Measurements from ENCODE around the gene GNL2.
"Not testable (repeated sequence)": the region's sequence is repeated elsewhere in the genome, so short reads cannot be mapped to it uniquely, and the experiment has no call there.

The GNL2 gene

DNA sequence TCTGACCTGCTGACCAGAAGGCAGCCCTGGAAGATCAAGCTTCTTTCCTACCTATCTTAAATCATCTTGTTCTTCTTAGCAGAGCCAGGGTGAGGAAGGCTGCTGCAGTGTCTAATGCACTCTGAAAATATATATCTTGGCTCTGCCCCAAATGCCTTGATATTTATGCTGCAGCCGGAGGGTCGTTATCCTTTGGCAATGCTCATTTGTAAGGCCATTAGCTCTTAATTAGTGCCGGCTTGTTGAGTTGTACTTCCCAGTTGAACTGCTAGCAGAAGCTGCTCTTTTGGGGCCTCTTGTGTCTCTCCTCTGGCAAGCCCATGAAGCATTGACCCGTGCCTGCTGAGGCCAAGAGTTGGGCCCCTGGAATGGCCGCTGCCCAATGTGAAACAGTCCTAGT is 4.2 kb upstream of the GNL2 start:
- TF ChIP-seq, protein P1, sequence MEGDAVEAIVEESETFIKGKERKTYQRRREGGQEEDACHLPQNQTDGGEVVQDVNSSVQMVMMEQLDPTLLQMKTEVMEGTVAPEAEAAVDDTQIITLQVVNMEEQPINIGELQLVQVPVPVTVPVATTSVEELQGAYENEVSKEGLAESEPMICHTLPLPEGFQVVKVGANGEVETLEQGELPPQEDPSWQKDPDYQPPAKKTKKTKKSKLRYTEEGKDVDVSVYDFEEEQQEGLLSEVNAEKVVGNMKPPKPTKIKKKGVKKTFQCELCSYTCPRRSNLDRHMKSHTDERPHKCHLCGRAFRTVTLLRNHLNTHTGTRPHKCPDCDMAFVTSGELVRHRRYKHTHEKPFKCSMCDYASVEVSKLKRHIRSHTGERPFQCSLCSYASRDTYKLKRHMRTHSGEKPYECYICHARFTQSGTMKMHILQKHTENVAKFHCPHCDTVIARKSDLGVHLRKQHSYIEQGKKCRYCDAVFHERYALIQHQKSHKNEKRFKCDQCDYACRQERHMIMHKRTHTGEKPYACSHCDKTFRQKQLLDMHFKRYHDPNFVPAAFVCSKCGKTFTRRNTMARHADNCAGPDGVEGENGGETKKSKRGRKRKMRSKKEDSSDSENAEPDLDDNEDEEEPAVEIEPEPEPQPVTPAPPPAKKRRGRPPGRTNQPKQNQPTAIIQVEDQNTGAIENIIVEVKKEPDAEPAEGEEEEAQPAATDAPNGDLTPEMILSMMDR (IDR thresholded peaks at IDR 0.05; ENCODE audit: low read depth, low read length) = no peak
- no peak for DNase-seq (ENCODE audit: extremely low read depth, low read depth)

DNA sequence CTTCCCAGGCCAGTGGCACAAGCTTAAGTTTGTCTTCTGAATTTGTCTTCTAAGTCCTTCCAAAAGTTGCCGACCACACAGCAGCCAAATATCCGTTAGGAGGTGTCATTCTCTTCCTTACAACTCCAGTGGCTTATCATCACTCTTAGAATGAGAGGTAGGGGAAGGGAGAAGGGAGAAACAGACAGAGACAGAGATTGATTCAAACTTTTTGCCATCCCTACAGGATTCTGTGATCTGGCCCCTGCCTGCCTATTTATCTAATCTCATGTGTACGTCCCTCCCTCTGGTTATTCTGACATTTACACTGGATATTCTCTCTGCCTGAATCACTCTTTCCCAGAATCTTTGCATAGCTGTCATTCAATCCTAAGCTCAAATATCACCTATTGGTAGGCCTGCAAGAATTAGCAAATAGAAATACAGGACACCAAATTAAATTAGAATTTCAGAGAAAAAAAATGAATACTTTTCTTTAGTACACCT is 488 bp upstream of the GNL2 start:
- TF ChIP-seq, protein P1 (IDR thresholded peaks at IDR 0.05; ENCODE audit: low read depth, low read length) = no peak
- no peak for DNase-seq (ENCODE audit: extremely low read depth, low read depth)

DNA sequence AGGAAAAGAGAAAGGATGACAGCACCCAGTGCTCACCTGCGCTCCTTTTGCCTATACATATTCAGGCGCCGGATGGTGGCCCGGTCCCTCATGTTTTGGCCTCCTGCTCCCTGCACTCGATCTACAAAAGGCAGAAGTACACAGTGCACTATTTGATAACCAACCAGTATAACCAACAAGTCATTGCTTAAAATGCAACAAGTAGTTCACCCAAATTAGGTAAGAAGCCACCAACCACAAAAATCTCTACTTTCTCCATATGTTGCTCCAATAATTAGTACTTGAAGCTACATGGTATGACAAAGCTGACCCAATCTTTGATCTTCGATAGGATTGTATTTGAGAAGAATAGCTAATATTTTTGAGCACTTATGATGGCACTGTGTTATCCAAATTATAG is 2.0 kb downstream of the GNL2 start:
- no peak for DNase-seq (ENCODE audit: extremely low read depth, low read depth)
- TF ChIP-seq, protein P1 (IDR thresholded peaks at IDR 0.05; ENCODE audit: low read depth, low read length) = no peak

DNA sequence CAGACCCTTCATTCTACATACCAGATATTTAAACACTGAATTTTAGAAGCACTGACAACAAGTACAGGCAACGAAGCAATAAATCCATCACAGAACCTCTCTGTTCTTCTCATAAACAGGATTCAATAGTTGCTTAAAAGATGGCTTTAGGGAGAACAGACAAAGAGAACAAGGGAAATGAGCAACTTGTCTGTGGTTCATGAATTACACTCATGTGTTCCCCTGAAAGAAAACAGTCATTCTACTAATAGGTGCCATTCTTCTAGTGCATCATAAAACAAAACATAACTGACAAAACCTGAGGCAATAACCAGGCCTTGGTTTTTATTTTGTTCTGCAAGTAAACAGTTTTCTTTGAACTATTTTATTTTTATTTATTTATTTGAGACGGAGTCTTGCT is 6.8 kb downstream of the GNL2 start:
- DNase-seq (ENCODE audit: extremely low read depth, low read depth) = no peak
- TF ChIP-seq, protein P1 (IDR thresholded peaks at IDR 0.05; ENCODE audit: low read depth, low read length) = no peak

DNA sequence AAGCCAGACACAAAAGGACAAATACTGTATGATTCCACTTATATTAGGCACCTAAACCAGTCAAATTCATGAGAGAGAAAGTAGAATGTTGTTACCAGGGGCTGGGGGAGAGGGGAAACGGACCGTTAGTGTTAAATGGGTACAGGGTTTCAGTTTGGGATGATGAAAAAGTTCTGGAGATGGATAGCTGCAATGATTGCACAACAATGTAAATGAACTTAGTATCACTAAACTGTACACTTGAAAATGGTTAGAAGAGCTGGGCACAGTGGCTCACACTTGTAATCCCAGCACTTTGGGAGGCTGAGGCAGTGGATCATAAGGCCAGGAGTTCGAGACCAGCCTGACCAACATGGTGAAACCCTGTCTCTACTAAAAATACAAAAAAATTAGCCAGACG is 11.2 kb downstream of the GNL2 start:
- DNase-seq (ENCODE audit: extremely low read depth, low read depth) = not testable (repeated sequence)

DNA sequence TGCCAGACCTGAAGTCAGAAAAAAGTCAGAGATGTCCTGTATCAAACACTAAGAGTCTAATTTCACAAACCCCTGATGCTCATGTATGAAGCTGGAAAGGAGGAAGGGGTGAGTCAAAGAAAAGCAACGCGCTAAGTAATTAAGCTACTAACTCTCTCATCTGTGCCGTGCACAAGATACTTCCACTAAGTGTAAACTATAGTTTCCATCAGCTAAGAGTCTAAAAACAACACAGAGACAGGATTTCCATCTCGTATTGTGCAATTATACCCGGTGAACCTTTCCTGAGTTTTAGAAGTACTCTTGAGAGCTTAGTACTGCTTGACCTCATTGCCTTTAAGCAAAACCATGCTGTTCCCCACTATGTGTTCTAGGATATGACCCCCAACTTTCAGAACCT is 20.0 kb downstream of the GNL2 start:
- TF ChIP-seq, protein P1 (IDR thresholded peaks at IDR 0.05; ENCODE audit: low read depth, low read length) = no peak
- DNase-seq (ENCODE audit: extremely low read depth, low read depth) = no peak

DNA sequence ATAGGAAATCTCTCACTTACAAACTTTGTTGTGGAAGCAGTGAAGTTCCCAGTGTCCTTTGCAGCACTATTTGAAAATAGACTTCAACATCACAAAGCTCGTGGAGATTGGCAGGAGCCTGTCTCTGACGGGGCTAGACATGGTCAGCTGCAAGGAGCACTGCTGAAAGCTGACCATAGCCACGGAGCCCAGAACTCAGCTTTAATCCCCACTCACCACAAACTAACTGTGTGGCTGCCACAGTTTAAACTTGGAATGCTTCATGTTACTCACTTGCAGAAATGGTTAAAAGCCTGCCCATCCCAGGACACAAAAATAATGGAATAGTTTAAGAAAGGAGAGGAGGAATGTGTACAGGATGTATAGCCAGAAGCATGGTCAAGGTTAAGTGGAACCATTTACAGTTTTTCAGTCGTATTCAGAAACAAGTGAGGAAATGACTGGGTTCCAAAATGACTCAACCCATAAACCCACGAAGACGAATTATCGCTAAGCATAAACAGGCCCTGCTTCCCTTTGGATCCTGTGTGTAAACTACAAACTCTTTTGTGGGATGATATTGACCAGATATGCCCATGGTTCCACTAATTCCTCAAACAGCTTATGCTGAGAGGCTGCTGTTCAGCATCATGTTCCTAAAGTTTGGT is 20.8 kb downstream of the GNL2 start:
- peak; percentile 60 for DNase-seq (ENCODE audit: extremely low read depth, low read depth)
- TF ChIP-seq, protein P1 (IDR thresholded peaks at IDR 0.05; ENCODE audit: low read depth, low read length) = no peak

Measured in AG09319 (cell line).